ENCODE results near the gene STX8. TPM values are rescaled to one million over a fixed set of nuclear protein-coding genes. Genes with fewer than 3 reads are reported as not detected.

The STX8 gene
- total and polyA plus RNA-seq, 12 donors, result 53.3 to 80.1 (median 63.9) TPM

- intact Hi-C loops (cut with DNase I), result no loop called here
- H3K4me1 ChIP-seq, result no peaks in the 10 kb centered on the region
- ATAC-seq (no peak), DNase-seq (no peak)
- H3K27ac ChIP-seq, result no peak overlapping the region
- H3K27me3 ChIP-seq, result no peaks in the 10 kb centered on the region
- WGBS, 2 donors, result 88 to 92% methylated on average over 7 of the region's 7 CpGs
- TF ChIP-seq CTCF (IDR thresholded peaks at IDR 0.05), result no peak
- peaks cover 0 to 40% (median 8%) of the 10 kb centered on the region in 9 donors for H3K36me3 ChIP-seq
- no peak overlapping the region for H3K4me3 ChIP-seq
- H3K9me3 ChIP-seq, result peaks cover 0 to 5% (median 0%) of the 10 kb centered on the region in 11 donors
Observed at GRCh38 chr17:9487406-9487805, 88.2 kb downstream of the STX8 start.

GRCh38 chr17:9484789-9485188 is 90.8 kb downstream of the STX8 start:
- no peak for DNase-seq
- Histone ChIP-seq H3K4me3 (no peak overlapping the region), H3K27ac (no peak overlapping the region), H3K27me3 (no peaks in the 10 kb centered on the region), H3K9me3 (no peaks in the 10 kb centered on the region), H3K36me3 (peaks cover 0 to 19% (median 0%) of the 10 kb centered on the region in 9 donors), H3K4me1 (no peaks in the 10 kb centered on the region)
- ATAC-seq, result no peak
- TF ChIP-seq CTCF (IDR thresholded peaks at IDR 0.05), result no peak
- intact Hi-C loops (cut with DNase I), result no loop called here
- 92 to 95% methylated on average over 2 of the region's 2 CpGs for WGBS, 2 donors

- Histone ChIP-seq H3K27ac (no peak overlapping the region), H3K27me3 (no peaks in the 10 kb centered on the region), H3K4me3 (no peak overlapping the region), H3K9me3 (no peaks in the 10 kb centered on the region), H3K4me1 (no peaks in the 10 kb centered on the region), H3K36me3 (peaks cover 0 to 17% (median 0%) of the 10 kb centered on the region in 9 donors)
- ATAC-seq (no peak), DNase-seq (no peak)
- TF ChIP-seq CTCF (IDR thresholded peaks at IDR 0.05), result no peak
- intact Hi-C loops (cut with DNase I), result no loop called here
- 69 to 79% methylated on average over 4 of the region's 4 CpGs for WGBS, 2 donors
Observed at GRCh38 chr17:9479964-9480363, 95.7 kb downstream of the STX8 start.

- Histone ChIP-seq H3K4me1 (no peaks in the 10 kb centered on the region), H3K27me3 (no peaks in the 10 kb centered on the region), H3K9me3 (no peaks in the 10 kb centered on the region), H3K4me3 (no peak overlapping the region), H3K27ac (no peak overlapping the region), H3K36me3 (peaks cover 0 to 17% (median 0%) of the 10 kb centered on the region in 9 donors)
- WGBS, 2 donors, result 98 to 100% methylated on average over 3 of the region's 3 CpGs
- TF ChIP-seq CTCF (IDR thresholded peaks at IDR 0.05), result no peak
- intact Hi-C loops (cut with DNase I), result no loop called here
- no peak for ATAC-seq
- DNase-seq, result no peak
Observed at GRCh38 chr17:9478889-9479288, 96.7 kb downstream of the STX8 start.
